OCI-LY3 (cell line): ENCODE data around the gene GALNT1.

Source experiments
- EZH2phosphoT487 ChIP-seq: fragments of 200-600 bp; shearing (Covaris generic); IDR thresholded peaks from 2 replicates; pipeline ENCODE4 v1.6.1; 2018; ENCODE audit warnings: antibody characterized with exemption, mixed run types, low read depth
- TF ChIP-seq, protein P1 (sequence below): fragments of 200-600, 300-600 bp; sonication (generic); IDR thresholded peaks from 2 replicates; pipeline ENCODE4 v1.5.1; 2014; ENCODE audit warnings: antibody characterized with exemption, low read length, low read depth

DNA sequence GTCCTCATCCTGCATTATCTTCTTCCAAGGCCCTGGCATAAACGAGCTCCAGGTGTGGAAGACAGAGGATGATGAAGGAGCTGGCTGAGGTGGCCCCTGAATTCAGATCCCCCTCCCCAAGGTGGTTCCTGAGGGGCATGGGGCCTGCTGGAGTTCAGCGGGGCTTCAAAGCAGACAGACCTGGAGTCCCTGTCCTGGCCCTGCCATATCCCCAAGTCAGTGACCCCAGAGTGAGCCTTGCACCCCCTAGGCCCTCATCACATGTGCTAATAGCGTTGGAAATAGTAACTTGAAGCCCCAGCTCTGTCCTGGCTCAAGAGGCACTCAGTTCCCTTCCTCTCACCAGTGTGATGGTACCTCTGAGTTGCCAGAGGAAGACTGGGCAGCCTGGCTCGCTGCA, 172.9 kb downstream of the GALNT1 start:
- TF ChIP-seq EZH2phosphoT487 = no peak
- TF ChIP-seq, protein P1, sequence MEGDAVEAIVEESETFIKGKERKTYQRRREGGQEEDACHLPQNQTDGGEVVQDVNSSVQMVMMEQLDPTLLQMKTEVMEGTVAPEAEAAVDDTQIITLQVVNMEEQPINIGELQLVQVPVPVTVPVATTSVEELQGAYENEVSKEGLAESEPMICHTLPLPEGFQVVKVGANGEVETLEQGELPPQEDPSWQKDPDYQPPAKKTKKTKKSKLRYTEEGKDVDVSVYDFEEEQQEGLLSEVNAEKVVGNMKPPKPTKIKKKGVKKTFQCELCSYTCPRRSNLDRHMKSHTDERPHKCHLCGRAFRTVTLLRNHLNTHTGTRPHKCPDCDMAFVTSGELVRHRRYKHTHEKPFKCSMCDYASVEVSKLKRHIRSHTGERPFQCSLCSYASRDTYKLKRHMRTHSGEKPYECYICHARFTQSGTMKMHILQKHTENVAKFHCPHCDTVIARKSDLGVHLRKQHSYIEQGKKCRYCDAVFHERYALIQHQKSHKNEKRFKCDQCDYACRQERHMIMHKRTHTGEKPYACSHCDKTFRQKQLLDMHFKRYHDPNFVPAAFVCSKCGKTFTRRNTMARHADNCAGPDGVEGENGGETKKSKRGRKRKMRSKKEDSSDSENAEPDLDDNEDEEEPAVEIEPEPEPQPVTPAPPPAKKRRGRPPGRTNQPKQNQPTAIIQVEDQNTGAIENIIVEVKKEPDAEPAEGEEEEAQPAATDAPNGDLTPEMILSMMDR = no peak
